Fibroblast of peridontal ligament (primary cell): Measurements from ENCODE around the gene GATA2.

Source experiments
- DNase-seq: peaks from one replicate; pipeline ENCODE4 v3.0.0-alpha.2; 2010; ENCODE audit errors: extremely low read depth

The GATA2 gene

GRCh38 chr3:128433837-128434165 lies 59.2 kb downstream of the GATA2 start:
- no peak for DNase-seq

GRCh38 chr3:128432971-128433836 lies 59.8 kb downstream of the GATA2 start:
- DNase-seq, result no peak

GRCh38 chr3:128432301-128432970 lies 60.6 kb downstream of the GATA2 start:
- no peak for DNase-seq

- no peak for DNase-seq
Observed at GRCh38 chr3:128431803-128432300, 61.1 kb downstream of the GATA2 start.

- no peak for DNase-seq
Observed at GRCh38 chr3:128430731-128431130, 62.3 kb downstream of the GATA2 start.

- no peak for DNase-seq
Observed at GRCh38 chr3:128430301-128430700, 62.7 kb downstream of the GATA2 start.

- DNase-seq, result no peak
Observed at GRCh38 chr3:128429751-128430150, 63.2 kb downstream of the GATA2 start.
